NCI-H128 (cell line): ENCODE data around the gene IFNW1.

Source experiments
- DNase-seq: peaks from one replicate; lab custom pipeline; 2025; ENCODE audit not compliant: unreplicated experiment; lab: John Stamatoyannopoulos, UW

IFNW1 gene

GRCh38 chr9:21110708-21111576 is 30.7 kb downstream of the IFNW1 start:
- peak; percentile 44 for DNase-seq

- no peak for DNase-seq
Observed at GRCh38 chr9:21104787-21105186, 36.8 kb downstream of the IFNW1 start.

GRCh38 chr9:21102305-21102704 is 39.3 kb downstream of the IFNW1 start:
- no peak for DNase-seq

- no peak for DNase-seq
Observed at GRCh38 chr9:21097817-21098216, 43.8 kb downstream of the IFNW1 start.

- no peak for DNase-seq
Observed at GRCh38 chr9:21096901-21097255, 44.8 kb downstream of the IFNW1 start.

GRCh38 chr9:21096172-21096900 is 45.3 kb downstream of the IFNW1 start:
- no peak for DNase-seq

GRCh38 chr9:21095561-21095960 is 46.1 kb downstream of the IFNW1 start:
- no peak for DNase-seq
